Activated T-helper 2 cell treated with anti-CD3 and anti-CD28 coated beads, Interferon-gamma antibody, Interleukin-2, Interleukin-4, amounts not matched to agents 10 μg/mL and 5 μg/mL and 100 μg/mL, durations not matched to agents 14 hours and 24 hours and 36 hours (primary cell): ENCODE data around the gene SCN1A. TPM values are rescaled to one million over a fixed set of nuclear protein-coding genes. Genes with fewer than 3 reads are reported as not detected.

Experiments
- DNase-seq: peaks from one replicate; pipeline ENCODE4 v3.0.0; 2021; ENCODE audit warnings: low spot score
- H3K27ac Mint-ChIP-seq: one replicate; pipeline ENCODE4 v1.8.0; 2021; ENCODE audit warnings: mixed read lengths
- H3K27me3 Mint-ChIP-seq: one replicate; pipeline ENCODE4 v1.8.0; 2021; ENCODE audit warnings: low read depth, mixed read lengths
- H3K36me3 Mint-ChIP-seq: one replicate; pipeline ENCODE4 v1.8.0; 2021; ENCODE audit warnings: low read depth, mixed read lengths
- H3K4me1 Mint-ChIP-seq: one replicate; pipeline ENCODE4 v1.8.0; 2021; ENCODE audit warnings: low read depth, mixed read lengths
- H3K4me3 Mint-ChIP-seq: one replicate; pipeline ENCODE4 v1.8.0; 2021; ENCODE audit warnings: low read depth, mild to moderate bottlenecking, moderate library complexity, mixed read lengths
- H3K9me3 Mint-ChIP-seq: one replicate; pipeline ENCODE4 v1.8.0; 2021; ENCODE audit warnings: mixed read lengths
- intact Hi-C: fragments of 100-400 bp; cut with micrococcal nuclease; formaldehyde crosslinking; loops from one replicate; pipeline ENCODE4 v1.15.1; 2023
- total RNA-seq: library from RNA; stranded (reverse); gene quantifications from 2 replicates; pipeline ENCODE4 v1.2.3, GENCODE V29; 2022

Gene SCN1A
- total RNA-seq, 1 donor from 2014 or later, result not detected

DNA sequence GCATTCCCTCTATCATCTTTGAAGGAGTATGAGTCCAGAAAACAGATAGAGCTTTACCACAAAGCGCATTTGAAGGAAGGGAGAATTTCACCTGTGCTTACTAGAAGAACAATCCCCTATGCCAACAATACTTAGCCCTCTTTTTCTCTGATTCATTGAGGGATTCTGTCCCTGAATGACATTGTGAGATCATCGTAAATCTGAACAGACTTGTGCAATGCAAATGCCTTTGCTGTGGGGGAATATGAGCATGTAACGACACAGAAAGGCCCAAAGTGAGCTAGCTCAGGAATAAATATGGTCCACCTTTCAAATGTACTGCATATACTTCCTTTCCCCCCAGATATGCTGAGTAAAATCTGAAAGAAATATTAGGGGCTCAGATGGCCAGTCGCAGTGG, 67.6 kb downstream of the SCN1A start:
- Mint-ChIP-seq H3K27me3 (peaks cover 4% of the 10 kb centered on the region), H3K9me3 (no peaks in the 10 kb centered on the region), H3K27ac (no peak overlapping the region), H3K4me1 (no peaks in the 10 kb centered on the region), H3K4me3 (no peak overlapping the region), H3K36me3 (no peaks in the 10 kb centered on the region)
- intact Hi-C loops, result no loop called here
- DNase-seq, result no peak

DNA sequence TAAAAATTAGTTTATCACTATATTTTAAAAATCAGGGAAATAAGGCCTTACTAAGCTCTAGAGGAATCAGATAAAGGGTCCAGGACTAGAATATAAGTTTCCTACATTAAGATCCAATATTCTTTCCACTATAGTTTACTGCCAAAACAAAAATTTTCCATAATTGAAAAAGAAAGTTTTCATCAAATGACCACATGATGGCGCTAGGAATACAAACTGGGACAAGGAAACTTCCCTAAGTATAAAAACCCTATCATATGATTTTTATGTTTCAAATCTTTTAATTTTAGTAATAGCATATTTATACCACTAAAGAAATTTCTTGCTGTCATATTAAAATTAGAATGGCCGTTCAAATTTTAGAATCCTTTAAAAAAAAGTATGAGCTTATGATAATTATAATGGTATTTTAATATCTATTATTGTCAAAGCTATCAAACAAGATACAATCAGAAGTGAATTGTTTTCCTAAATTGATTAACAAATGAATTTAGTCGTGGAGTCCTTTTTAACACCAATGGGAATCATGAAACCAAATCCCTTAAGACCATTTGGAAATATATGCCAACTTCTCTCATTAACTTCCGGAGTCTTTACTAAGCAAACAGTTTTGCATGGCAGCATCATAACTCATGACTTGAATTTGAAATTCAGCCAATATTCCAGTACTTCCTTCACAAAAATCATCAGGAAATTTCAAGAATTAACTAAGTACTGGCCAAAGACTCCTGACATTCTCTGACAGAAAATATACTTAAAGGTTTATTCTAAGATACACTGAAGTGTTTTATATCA, 70.3 kb downstream of the SCN1A start:
- H3K4me3 Mint-ChIP-seq, result no peak overlapping the region
- no peaks in the 10 kb centered on the region for H3K36me3 Mint-ChIP-seq
- H3K27me3 Mint-ChIP-seq, result peaks cover 4% of the 10 kb centered on the region
- H3K27ac Mint-ChIP-seq, result no peak overlapping the region
- no peak for DNase-seq
- H3K9me3 Mint-ChIP-seq, result no peaks in the 10 kb centered on the region
- H3K4me1 Mint-ChIP-seq, result no peaks in the 10 kb centered on the region
- intact Hi-C loops, result loop anchor here (1.0 kb wide), 1 partner anchor 71 kb away; the partner anchor contains the start of gene SCN1A

DNA sequence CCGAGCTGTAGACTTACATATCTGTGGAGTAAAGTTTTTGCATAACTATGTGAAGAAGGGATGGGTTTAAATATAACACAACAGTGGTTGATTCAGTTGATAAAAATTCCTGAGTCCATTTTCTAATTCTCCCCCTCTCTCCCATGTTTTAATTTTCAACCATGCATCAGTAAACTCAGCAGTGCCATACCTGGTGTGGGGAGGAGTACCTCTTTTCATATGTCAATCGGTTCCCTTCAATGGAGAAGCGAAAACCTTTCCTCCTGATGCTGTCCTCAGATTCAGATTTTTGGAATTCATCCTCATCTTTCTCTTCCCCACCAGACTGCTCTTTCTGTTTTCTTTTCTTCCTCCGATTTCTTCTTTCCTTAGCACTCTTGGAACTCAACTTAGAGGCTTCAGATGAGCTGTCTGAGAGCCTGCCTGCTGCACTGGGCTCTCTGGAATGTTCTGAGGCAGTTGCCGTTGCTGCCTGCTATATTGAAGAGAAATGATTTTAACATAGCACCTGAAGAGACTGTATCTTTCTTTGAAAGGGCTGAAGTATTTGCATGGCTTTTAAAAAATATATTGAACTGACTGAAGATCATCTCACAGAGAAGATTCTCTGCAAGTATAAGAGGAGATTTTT, 82.9 kb downstream of the SCN1A start:
- no peaks in the 10 kb centered on the region for H3K36me3 Mint-ChIP-seq

DNA sequence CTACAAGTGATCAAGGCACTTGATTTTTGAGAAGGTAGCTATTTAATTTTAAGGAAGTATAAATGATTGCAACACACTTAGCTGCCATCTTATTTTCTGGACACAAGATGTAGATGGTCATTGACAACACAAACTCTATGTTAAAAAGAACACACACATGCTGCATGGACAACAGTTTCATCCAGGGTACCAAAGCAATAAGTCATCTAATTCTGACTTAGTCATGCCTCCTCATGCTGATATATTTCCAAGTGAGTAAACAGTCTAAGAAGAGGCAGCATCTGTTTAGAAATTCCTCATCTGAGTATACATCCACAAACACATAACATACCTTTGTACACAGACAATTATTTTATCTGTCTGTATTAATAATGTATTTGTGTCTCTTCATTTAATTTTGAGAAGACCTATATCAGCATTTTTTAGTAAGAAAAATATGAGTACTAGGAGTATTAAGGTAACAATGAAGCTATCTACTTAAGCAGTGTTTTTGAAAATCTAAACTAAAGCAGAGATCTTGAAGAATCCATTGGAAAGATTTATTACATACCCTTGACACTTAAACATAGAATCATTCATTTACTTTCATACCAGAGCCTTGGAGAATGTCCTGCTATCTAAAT, 84.9 kb downstream of the SCN1A start:
- H3K36me3 Mint-ChIP-seq, result no peaks in the 10 kb centered on the region
- H3K27me3 Mint-ChIP-seq, result no peaks in the 10 kb centered on the region
- H3K4me1 Mint-ChIP-seq, result no peaks in the 10 kb centered on the region
- no peak overlapping the region for H3K27ac Mint-ChIP-seq
- no peak overlapping the region for H3K4me3 Mint-ChIP-seq
- H3K9me3 Mint-ChIP-seq, result no peaks in the 10 kb centered on the region
- no peak for DNase-seq
- intact Hi-C loops, result no loop called here

More for the DNA sequence above, 82.9 kb downstream of the SCN1A start:
- Mint-ChIP-seq H3K27ac (no peak overlapping the region), H3K4me1 (no peaks in the 10 kb centered on the region), H3K27me3 (no peaks in the 10 kb centered on the region), H3K9me3 (no peaks in the 10 kb centered on the region), H3K4me3 (no peak overlapping the region)
- intact Hi-C loops, result no loop called here
- DNase-seq, result no peak

DNA sequence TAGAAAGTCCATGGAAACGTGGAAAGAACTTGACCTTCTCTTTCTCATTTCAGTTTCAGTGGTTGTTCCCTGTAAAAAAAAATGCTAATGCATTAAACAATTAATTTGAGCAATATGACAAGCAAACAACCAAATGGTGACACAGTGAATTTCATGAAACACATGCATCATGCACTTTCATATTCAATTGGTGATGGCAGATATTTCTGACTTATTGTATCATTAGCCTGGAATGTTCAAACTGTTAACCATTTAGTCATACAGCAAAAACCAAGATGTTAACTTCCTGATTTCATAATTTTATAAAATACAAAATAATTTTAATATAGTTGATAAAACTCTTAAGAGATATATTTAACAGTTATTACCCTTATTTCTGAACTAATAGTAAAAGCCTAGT, 85.5 kb downstream of the SCN1A start:
- H3K9me3 Mint-ChIP-seq, result no peaks in the 10 kb centered on the region
- no peak overlapping the region for H3K4me3 Mint-ChIP-seq
- H3K27me3 Mint-ChIP-seq, result no peaks in the 10 kb centered on the region
- H3K27ac Mint-ChIP-seq, result no peak overlapping the region
- no peaks in the 10 kb centered on the region for H3K36me3 Mint-ChIP-seq
- intact Hi-C loops, result no loop called here
- no peaks in the 10 kb centered on the region for H3K4me1 Mint-ChIP-seq
- DNase-seq, result no peak

DNA sequence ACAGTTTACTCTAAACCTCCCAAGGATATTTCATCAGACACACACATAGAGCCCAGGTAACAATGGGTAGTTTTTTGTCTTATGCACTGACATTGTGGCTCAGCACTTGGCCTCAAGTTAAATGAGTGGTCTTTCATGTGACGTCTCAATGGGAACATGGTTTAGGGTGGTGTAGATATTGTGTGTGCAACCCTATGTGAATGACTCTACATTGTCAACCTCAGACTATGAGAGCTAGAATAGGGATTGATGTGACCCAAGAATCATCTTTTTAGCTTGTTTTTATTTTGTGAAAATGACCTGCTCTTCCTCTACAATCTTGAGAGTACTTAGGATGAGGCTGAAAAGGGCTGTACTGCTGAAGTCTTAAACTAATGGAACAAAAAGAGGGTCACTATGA, 86.2 kb downstream of the SCN1A start:
- H3K27me3 Mint-ChIP-seq, result no peaks in the 10 kb centered on the region
- no peaks in the 10 kb centered on the region for H3K36me3 Mint-ChIP-seq
- intact Hi-C loops, result no loop called here
- H3K9me3 Mint-ChIP-seq, result no peaks in the 10 kb centered on the region
- H3K4me1 Mint-ChIP-seq, result no peaks in the 10 kb centered on the region
- H3K27ac Mint-ChIP-seq, result no peak overlapping the region
- no peak overlapping the region for H3K4me3 Mint-ChIP-seq
- DNase-seq, result no peak

DNA sequence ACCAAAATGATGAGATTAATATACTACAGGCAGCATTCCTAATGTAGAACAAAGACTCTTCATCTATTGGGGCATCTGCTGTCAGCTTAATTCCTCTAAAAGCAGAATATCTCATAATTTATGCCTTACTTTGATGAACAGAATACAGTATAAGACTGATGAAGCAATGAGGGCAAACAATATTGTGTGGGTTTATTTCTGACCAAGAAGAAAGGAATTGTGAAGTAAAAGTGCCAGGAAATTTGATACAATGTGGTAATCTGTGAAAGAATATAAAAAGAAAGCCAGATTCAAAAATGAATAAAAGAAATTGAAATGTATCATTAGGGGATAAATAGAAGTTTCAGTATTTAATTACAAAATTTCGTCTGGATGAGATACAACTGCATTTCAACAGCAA, 95.5 kb downstream of the SCN1A start:
- no peak overlapping the region for H3K4me3 Mint-ChIP-seq
- intact Hi-C loops, result no loop called here
- H3K27me3 Mint-ChIP-seq, result no peaks in the 10 kb centered on the region
- no peaks in the 10 kb centered on the region for H3K36me3 Mint-ChIP-seq
- DNase-seq, result no peak
- no peak overlapping the region for H3K27ac Mint-ChIP-seq
- H3K4me1 Mint-ChIP-seq, result no peaks in the 10 kb centered on the region
- no peaks in the 10 kb centered on the region for H3K9me3 Mint-ChIP-seq

DNA sequence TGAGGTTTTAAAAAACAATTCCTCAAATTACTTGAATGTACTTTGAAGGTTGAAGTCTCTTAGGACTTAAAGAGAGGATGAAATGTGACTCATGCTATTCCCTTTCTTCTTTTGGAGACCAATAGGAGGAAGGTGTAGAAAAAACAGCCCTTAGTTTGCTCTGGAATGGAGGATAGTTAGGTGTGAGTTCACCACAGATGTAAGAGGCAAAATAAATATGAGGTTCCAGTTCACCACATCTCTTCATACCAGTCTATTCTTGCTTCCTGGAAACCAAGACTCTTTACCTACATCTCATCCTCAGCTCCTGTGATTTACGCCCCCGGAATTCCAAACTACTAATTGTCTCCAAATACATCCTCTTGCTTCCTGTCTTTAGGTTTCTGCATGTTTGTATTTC, 96.8 kb downstream of the SCN1A start:
- Mint-ChIP-seq H3K4me3 (no peak overlapping the region), H3K9me3 (no peaks in the 10 kb centered on the region), H3K4me1 (no peaks in the 10 kb centered on the region), H3K27me3 (no peaks in the 10 kb centered on the region), H3K27ac (no peak overlapping the region), H3K36me3 (no peaks in the 10 kb centered on the region)
- DNase-seq, result no peak
- intact Hi-C loops, result no loop called here

DNA sequence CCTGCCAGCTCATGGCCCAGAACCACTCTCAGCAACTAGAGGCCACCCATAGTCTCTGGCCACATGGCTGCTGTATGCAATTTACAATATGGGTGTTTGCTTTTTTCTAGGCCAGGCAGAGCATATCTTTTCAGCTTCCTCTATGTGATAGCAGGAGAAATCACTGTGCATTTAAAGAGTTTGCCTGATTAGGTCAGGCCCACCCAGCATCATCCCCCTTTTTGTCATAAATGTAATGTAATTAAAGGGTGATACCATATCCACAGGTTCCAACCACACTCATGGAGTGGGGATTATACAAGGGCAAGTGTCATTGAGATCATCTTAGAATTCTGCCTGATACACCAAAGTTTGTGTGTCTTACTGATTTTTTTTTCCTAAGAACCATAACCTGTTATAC, 102.5 kb downstream of the SCN1A start:
- no peak for DNase-seq
- H3K4me1 Mint-ChIP-seq, result no peaks in the 10 kb centered on the region
- H3K9me3 Mint-ChIP-seq, result no peaks in the 10 kb centered on the region
- intact Hi-C loops, result no loop called here
- H3K4me3 Mint-ChIP-seq, result no peak overlapping the region
- no peaks in the 10 kb centered on the region for H3K27me3 Mint-ChIP-seq
- no peak overlapping the region for H3K27ac Mint-ChIP-seq
- H3K36me3 Mint-ChIP-seq, result no peaks in the 10 kb centered on the region

DNA sequence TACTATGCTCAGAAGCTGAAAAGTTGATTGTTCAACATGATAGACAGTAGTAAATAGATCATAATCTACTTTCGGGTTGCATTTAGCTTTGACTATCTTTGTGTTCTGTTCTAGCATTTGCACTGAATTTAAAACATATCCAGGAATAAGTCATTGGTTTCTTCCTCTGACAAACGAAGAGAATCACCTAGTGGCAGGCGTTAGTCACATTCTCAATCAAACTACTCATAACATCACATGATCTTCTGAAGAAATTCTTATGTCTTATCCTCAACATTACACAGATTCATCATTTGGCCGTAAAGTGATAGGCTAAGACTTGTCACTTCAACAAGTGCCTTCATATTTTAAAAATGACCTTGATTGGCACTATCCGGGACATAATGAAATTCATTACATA, 110.6 kb downstream of the SCN1A start:
- Mint-ChIP-seq H3K36me3 (no peaks in the 10 kb centered on the region), H3K27me3 (no peaks in the 10 kb centered on the region), H3K4me1 (no peaks in the 10 kb centered on the region), H3K9me3 (no peaks in the 10 kb centered on the region), H3K4me3 (no peak overlapping the region), H3K27ac (no peak overlapping the region)
- DNase-seq, result no peak
- intact Hi-C loops, result no loop called here

DNA sequence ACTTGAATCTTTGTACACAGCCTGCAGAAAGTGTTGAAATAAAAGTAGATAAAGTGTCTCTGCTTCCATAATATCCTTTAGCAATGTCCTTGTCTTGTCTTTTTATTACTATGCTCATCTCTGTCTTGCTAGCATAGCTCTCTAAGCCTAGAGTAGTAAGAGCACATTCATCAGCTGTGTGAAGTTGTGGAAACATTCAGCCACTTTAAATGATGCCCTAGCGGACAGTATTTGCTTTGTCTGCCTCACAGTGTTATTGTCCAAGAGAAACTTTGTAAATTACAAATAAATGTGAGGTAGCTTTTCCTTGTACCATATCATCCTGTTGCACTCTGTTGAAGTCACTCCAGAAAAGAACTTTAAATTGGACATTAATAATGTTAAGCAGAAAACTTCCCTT, 113.9 kb downstream of the SCN1A start:
- Mint-ChIP-seq H3K27me3 (no peaks in the 10 kb centered on the region), H3K4me3 (no peak overlapping the region), H3K9me3 (no peaks in the 10 kb centered on the region), H3K27ac (no peak overlapping the region), H3K4me1 (no peaks in the 10 kb centered on the region), H3K36me3 (no peaks in the 10 kb centered on the region)
- no peak for DNase-seq
- intact Hi-C loops, result no loop called here

DNA sequence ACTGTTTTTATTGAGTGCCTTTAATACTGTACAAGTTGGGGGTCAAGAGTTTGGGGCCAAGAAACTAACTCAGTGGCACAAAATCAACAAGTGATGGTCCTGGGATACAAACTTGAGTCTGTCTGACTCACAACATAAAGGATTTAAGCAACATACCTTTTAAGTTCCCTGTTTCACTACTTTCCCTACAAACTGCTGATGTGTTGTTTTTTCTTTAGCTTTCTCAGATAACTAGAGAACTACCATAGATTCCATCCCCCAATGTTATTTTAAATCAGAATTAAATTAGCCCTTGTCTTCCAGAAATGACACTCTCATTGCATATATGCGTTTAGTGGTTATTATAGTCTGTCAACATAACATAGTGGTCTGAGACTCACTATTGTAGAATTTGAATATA, 116.2 kb downstream of the SCN1A start:
- Mint-ChIP-seq H3K4me3 (no peak overlapping the region), H3K36me3 (no peaks in the 10 kb centered on the region), H3K4me1 (no peaks in the 10 kb centered on the region), H3K27ac (no peak overlapping the region), H3K9me3 (no peaks in the 10 kb centered on the region), H3K27me3 (no peaks in the 10 kb centered on the region)
- no peak for DNase-seq
- intact Hi-C loops, result no loop called here

DNA sequence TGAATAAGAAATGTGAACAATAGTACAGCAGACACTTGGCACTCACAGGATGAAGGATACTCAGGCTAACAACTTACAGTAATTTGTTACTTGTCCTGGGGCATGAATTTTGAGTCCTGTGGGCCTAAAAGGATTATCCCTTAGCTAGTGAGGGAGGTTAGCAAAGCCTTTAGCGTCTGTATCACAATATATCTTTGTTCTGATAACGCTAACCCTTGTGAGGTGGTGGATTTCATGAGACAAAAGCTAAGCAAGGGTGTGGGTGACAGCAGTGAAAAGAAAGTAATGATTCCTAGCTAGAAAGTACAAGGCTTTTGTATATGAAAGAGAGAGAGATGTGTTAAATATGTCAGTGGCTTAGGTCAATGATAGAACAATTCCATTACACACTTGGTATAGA, 127.4 kb downstream of the SCN1A start:
- Mint-ChIP-seq H3K4me1 (no peaks in the 10 kb centered on the region), H3K27ac (no peak overlapping the region), H3K36me3 (no peaks in the 10 kb centered on the region), H3K4me3 (no peak overlapping the region), H3K9me3 (no peaks in the 10 kb centered on the region), H3K27me3 (no peaks in the 10 kb centered on the region)
- no peak for DNase-seq
- intact Hi-C loops, result no loop called here
